ENCODE results near the gene TEK.

DNA sequence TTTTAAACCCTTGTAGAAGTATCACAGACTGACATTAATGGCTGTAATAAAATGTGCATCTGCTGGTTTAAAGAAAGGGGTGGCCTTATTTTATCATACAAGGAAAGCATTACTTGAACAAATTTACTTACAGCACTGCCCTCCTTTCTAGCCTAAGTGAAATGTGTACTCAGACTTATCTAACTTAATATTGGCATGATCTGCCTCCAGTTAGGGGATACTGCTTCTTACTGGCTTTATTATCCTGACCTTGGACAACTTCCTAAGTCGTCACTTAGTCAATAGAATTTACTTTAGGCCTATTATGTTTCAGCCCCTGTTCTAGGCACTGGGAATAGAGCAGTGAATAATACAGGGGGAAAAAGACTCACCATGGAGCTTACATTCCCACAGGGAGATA lies 79.4 kb downstream of the TEK start:
- TF ChIP-seq CREB1 (IDR thresholded peaks at IDR 0.05; ENCODE audit: low read depth) (no peak), YY1 (IDR thresholded peaks at IDR 0.05; ENCODE audit: low read depth) (no peak), RAD21 (IDR thresholded peaks at IDR 0.05; ENCODE audit: low read depth) (no peak)
- TF ChIP-seq, protein P1, sequence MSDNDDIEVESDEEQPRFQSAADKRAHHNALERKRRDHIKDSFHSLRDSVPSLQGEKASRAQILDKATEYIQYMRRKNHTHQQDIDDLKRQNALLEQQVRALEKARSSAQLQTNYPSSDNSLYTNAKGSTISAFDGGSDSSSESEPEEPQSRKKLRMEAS (IDR thresholded peaks at IDR 0.05), result no peak

Measured in Ishikawa (cell line).